AG09319 (cell line): ENCODE measurements around the gene NEURL1B.
"Not testable (repeated sequence)": the region's sequence is repeated elsewhere in the genome, so short reads cannot be mapped to it uniquely, and the experiment has no call there.

Experiments used
- DNase-seq: peaks from one replicate; pipeline ENCODE4 v3.0.0-alpha.2; 2010; ENCODE audit warnings: low read depth; ENCODE audit errors: extremely low read depth
- CTCF ChIP-seq: IDR thresholded peaks from 2 replicates; pipeline ENCODE4 v1.5.1; 2011; ENCODE audit warnings: low read depth, mild to moderate bottlenecking, inconsistent platforms, low read length, moderate library complexity

Gene NEURL1B

GRCh38 chr5:172710676-172711075 is 69.6 kb downstream of the NEURL1B start:
- DNase-seq: no peak
- no peak for TF ChIP-seq CTCF

- not testable (repeated sequence) for DNase-seq
Measured at GRCh38 chr5:172711321-172711861, 70.3 kb downstream of the NEURL1B start.

- TF ChIP-seq CTCF: no peak
- no peak for DNase-seq
Measured at GRCh38 chr5:172712610-172713009, 71.5 kb downstream of the NEURL1B start.

GRCh38 chr5:172713113-172713808 is 72.2 kb downstream of the NEURL1B start:
- peak; percentile 80 for TF ChIP-seq CTCF
- no peak for DNase-seq

- TF ChIP-seq CTCF: no peak
- DNase-seq: no peak
Measured at GRCh38 chr5:172713809-172714490, 72.9 kb downstream of the NEURL1B start.

GRCh38 chr5:172714491-172715420 is 73.7 kb downstream of the NEURL1B start:
- peak; percentile 87 for TF ChIP-seq CTCF
- no peak for DNase-seq

GRCh38 chr5:172715421-172715780 is 74.3 kb downstream of the NEURL1B start:
- DNase-seq: no peak
- no peak for TF ChIP-seq CTCF
